GM21360 (cell line): ENCODE results near the gene PCSK6.

Experiments
- ATAC-seq: cut with Tn5 transposase; IDR thresholded peaks from one replicate; pipeline ENCODE4 v1.9.1; 2021; ENCODE audit warnings: mild to moderate bottlenecking, moderate library complexity; ENCODE audit not compliant: unreplicated experiment

PCSK6 gene

GRCh38 chr15:101523560-101523940, 34.0 kb upstream of the PCSK6 start:
- no peak for ATAC-seq

GRCh38 chr15:101522621-101523559, 33.4 kb upstream of the PCSK6 start:
- ATAC-seq: no peak

GRCh38 chr15:101522091-101522490, 32.6 kb upstream of the PCSK6 start:
- ATAC-seq: no peak

- no peak for ATAC-seq
Observed at GRCh38 chr15:101521591-101521990, 32.1 kb upstream of the PCSK6 start.

- no peak for ATAC-seq
Observed at GRCh38 chr15:101521069-101521468, 31.6 kb upstream of the PCSK6 start.

- ATAC-seq: no peak
Observed at GRCh38 chr15:101520395-101520794, 30.9 kb upstream of the PCSK6 start.

- ATAC-seq: no peak
Observed at GRCh38 chr15:101517504-101517903, 28.0 kb upstream of the PCSK6 start.

- no peak for ATAC-seq
Observed at GRCh38 chr15:101514318-101514717, 24.8 kb upstream of the PCSK6 start.

- ATAC-seq: no peak
Observed at GRCh38 chr15:101511717-101512116, 22.2 kb upstream of the PCSK6 start.

GRCh38 chr15:101510212-101511197, 21.0 kb upstream of the PCSK6 start:
- ATAC-seq: no peak

GRCh38 chr15:101509279-101509678, 19.8 kb upstream of the PCSK6 start:
- no peak for ATAC-seq

- ATAC-seq: no peak
Observed at GRCh38 chr15:101506491-101506890, 17.0 kb upstream of the PCSK6 start.

GRCh38 chr15:101505610-101506337, 16.3 kb upstream of the PCSK6 start:
- ATAC-seq: no peak

GRCh38 chr15:101504866-101505609, 15.5 kb upstream of the PCSK6 start:
- no peak for ATAC-seq

- no peak for ATAC-seq
Observed at GRCh38 chr15:101504373-101504772, 14.9 kb upstream of the PCSK6 start.

GRCh38 chr15:101503296-101503599, 13.7 kb upstream of the PCSK6 start:
- ATAC-seq: no peak

- ATAC-seq: no peak
Observed at GRCh38 chr15:101502572-101503295, 13.2 kb upstream of the PCSK6 start.

- peak; percentile 63 for ATAC-seq
Observed at GRCh38 chr15:101501703-101502373, 12.3 kb upstream of the PCSK6 start.

GRCh38 chr15:101500865-101501551, 11.5 kb upstream of the PCSK6 start:
- ATAC-seq: no peak
